CD4-positive, CD25-positive, alpha-beta regulatory T cell (primary cell): ENCODE data around the gene HAUS1. TPM values are rescaled to one million over a fixed set of nuclear protein-coding genes. Genes with fewer than 3 reads are reported as not detected.
"Not testable (repeated sequence)": the region's sequence is repeated elsewhere in the genome, so short reads cannot be mapped to it uniquely, and the experiment has no call there.

Experiments
- ATAC-seq, 2 donors: fragments of 150-1000 bp; cut with Tn5 transposase; one replicate each; pipeline ENCODE4 v1.10.0; 2021; ENCODE audit warnings: low read depth in 2 of 2, moderate number of reproducible peaks in 2 of 2, moderate library complexity in 1 of 2
- DNase-seq, 3 donors: peaks; one replicate each; pipeline versions ENCODE4 v3.0.0 to v3.0.0-alpha.2; 2012 to 2022; ENCODE audit warnings: mixed read lengths in 1 of 3
- H3K27ac ChIP-seq: one replicate; pipeline ENCODE4 v1.7.0; 2013; ENCODE audit warnings: mild to moderate bottlenecking, low read length; ENCODE audit not compliant: insufficient read depth, poor library complexity, severe bottlenecking
- H3K27me3 ChIP-seq: one replicate; pipeline ENCODE4 v1.7.0; 2013; ENCODE audit warnings: low read length; ENCODE audit not compliant: control insufficient read depth, insufficient read depth
- H3K36me3 ChIP-seq: one replicate; pipeline ENCODE4 v1.7.0; 2013; ENCODE audit warnings: mild to moderate bottlenecking, low read length, moderate library complexity; ENCODE audit not compliant: control insufficient read depth, insufficient read depth
- H3K4me1 ChIP-seq: 2 replicates; pipeline ENCODE4 v1.7.0; 2013; ENCODE audit warnings: mild to moderate bottlenecking, low read length; ENCODE audit not compliant: insufficient read depth, control insufficient read depth, poor library complexity, severe bottlenecking
- H3K4me3 ChIP-seq: one replicate; pipeline ENCODE4 v1.7.0; 2013; ENCODE audit warnings: low read depth, mild to moderate bottlenecking, low read length, moderate library complexity
- H3K9me3 ChIP-seq, 2 experiments: 1 replicate in 1 of 2; 2 replicates in 1 of 2; pipeline ENCODE4 v1.7.0; 2013; ENCODE audit warnings: low read length in 2 of 2, mild to moderate bottlenecking in 1 of 2, moderate library complexity in 1 of 2; ENCODE audit not compliant: control insufficient read depth in 2 of 2
- H3K27ac Mint-ChIP-seq, 3 donors: one replicate each; pipeline ENCODE4 v1.8.0; 2020 to 2022; ENCODE audit warnings: mild to moderate bottlenecking in 3 of 3, mixed read lengths in 3 of 3, moderate library complexity in 2 of 3
- H3K27me3 Mint-ChIP-seq: one replicate; pipeline ENCODE4 v1.8.0; 2022; ENCODE audit warnings: mild to moderate bottlenecking, mixed read lengths
- H3K36me3 Mint-ChIP-seq: one replicate; pipeline ENCODE4 v1.8.0; 2020; ENCODE audit warnings: mixed read lengths
- H3K4me1 Mint-ChIP-seq, 4 donors: one replicate each; pipeline ENCODE4 v1.8.0; 2020 to 2022; ENCODE audit warnings: mixed read lengths in 4 of 4, mild to moderate bottlenecking in 1 of 4
- H3K4me3 Mint-ChIP-seq, 4 donors: one replicate each; pipeline ENCODE4 v1.8.0; 2020 to 2022; ENCODE audit warnings: mild to moderate bottlenecking in 4 of 4, mixed read lengths in 4 of 4, moderate library complexity in 3 of 4
- H3K9me3 Mint-ChIP-seq, 7 donors: one replicate each; pipeline ENCODE4 v1.8.0; 2020 to 2022; ENCODE audit warnings: mixed read lengths in 7 of 7, mild to moderate bottlenecking in 3 of 7, moderate library complexity in 2 of 7
- polyA plus RNA-seq, 4 donors: library from polyadenylated mRNA; unstranded; fragments of 300-500 nt; fragmentation: Illumina TruSeq; gene quantifications; one replicate each; pipeline ENCODE4 v1.2.3, GENCODE V29; 2021
- total RNA-seq: library from RNA; stranded (reverse); gene quantifications from one replicate; pipeline ENCODE4 v1.2.3, GENCODE V29; 2022

Gene HAUS1
- total and polyA plus RNA-seq, 5 donors from 2014 or later, result 21.3 to 72.1 (median 58.5) TPM

DNA sequence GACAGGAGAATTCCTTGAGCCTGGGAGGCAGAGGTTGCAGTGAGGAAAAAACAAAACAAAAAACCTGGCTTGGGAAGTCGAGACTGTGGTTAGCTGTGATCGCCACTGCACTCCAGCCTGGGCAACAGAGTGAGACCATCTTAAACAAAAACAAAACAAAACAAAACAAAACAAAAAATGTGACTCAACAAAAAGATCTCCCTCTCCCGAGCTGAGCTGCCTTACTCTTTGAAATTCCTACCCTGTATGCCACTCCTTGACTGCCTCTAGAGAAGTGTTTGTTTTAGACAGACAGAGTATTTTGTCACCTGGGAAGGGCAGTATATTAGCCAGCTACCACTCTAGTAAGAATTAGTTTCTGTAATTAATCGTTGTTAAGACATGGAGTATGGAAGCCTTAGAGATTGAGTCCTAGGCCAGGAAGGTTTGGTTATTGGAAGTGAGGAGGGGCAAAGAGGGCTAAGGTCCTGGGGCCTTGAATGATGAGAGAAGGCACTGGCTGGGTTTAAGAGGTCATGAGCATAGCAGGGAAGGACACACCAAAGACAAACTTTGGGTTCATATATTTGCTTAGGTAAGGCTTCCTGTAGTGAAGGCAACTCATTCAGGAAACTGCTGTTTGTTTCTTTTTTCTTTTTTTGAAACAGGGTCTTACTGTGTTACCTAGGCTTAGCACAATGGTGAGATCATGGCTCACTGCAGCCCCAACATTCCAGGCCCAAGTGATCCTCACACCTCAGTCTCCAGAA lies 56.0 kb downstream of the HAUS1 start:
- Mint-ChIP-seq H3K4me3 (peak overlapping the region in 2 of 4 donors; percentile 3 to 20), H3K27me3 (peaks cover 9% of the 10 kb centered on the region), H3K27ac (peak overlapping the region; percentile 36 to 39 (median 38)), H3K9me3 (no peaks in the 10 kb centered on the region), H3K4me1 (peaks cover 14 to 58% (median 37%) of the 10 kb centered on the region in 4 donors), H3K36me3 (no peaks in the 10 kb centered on the region)
- peak in 1 of 3 donors; percentile 67 for DNase-seq
- Histone ChIP-seq H3K9me3 (no peaks in the 10 kb centered on the region), H3K4me3 (no peak overlapping the region), H3K4me1 (peaks cover 36% of the 10 kb centered on the region), H3K27me3 (no peaks in the 10 kb centered on the region), H3K36me3 (no peaks in the 10 kb centered on the region), H3K27ac (no peak overlapping the region)
- no peak for ATAC-seq

DNA sequence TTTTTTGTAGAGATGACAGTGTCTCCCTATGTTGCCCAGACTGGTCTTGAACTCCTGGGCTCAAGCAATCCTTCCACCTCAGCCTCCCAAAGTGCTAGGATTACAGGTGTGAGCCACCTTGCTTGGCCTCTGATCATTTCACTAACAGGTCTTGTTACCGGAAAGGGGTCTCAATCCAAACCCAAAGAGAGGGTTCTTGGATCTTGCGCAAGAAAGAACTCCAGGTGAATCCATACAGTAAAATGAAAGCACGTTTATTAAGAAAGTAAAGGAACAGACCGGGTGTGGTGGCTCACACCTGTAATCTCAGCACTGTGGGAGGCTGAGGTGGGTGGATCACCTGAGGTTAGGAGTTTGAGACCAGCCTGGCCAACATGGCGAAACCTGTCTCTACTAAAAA lies 56.7 kb downstream of the HAUS1 start:
- H3K27ac Mint-ChIP-seq, result peak overlapping the region in 1 of 3 donors; percentile 36
- H3K4me1 Mint-ChIP-seq, result peaks cover 9 to 52% (median 32%) of the 10 kb centered on the region in 4 donors

DNA sequence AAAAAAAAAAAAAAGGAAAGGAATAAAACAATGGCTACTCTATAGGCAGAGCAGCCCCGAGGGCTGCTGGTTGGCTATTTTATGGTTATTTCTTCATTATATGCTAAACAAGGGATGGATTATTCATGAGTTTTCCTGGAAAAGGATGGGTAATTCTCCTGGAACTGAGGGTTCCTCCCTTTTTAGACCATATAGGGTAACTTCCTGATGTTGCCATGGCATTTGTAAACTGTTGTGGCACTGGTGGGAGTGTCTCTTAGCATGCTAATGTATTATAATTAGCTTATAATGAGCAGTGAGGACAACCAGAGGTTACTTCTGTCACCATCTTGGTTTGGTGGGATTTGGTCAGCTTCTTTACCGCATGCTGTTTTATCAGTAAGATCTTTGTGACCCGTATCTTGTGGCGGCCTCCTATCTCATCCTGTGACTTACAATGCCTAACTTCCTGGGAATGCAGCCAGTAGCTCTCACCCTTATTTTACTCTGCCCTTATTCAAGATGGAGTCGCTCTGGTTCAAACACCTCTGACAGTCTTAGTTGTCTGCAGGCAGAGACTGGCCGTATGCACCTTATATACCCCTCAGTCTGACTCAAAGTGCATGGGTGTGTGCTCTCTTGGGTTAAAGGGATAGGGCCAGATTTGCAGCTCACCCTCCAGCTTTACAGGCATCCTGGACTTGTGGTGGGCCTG lies 57.7 kb downstream of the HAUS1 start:
- H3K36me3 Mint-ChIP-seq, result no peaks in the 10 kb centered on the region
- no peaks in the 10 kb centered on the region for H3K9me3 Mint-ChIP-seq
- DNase-seq (peak in 1 of 3 donors; percentile 47), ATAC-seq (no peak)
- H3K4me3 Mint-ChIP-seq, result no peak overlapping the region
- Histone ChIP-seq H3K27ac (no peak overlapping the region), H3K9me3 (no peaks in the 10 kb centered on the region), H3K36me3 (no peaks in the 10 kb centered on the region), H3K27me3 (no peaks in the 10 kb centered on the region), H3K4me3 (no peak overlapping the region), H3K4me1 (peaks cover 20% of the 10 kb centered on the region)
- peaks cover 6 to 45% (median 25%) of the 10 kb centered on the region in 4 donors for H3K4me1 Mint-ChIP-seq
- H3K27me3 Mint-ChIP-seq, result peaks cover 9% of the 10 kb centered on the region
- no peak overlapping the region for H3K27ac Mint-ChIP-seq

More for the DNA sequence above, 56.7 kb downstream of the HAUS1 start:
- H3K27me3 Mint-ChIP-seq, H3K36me3 Mint-ChIP-seq, H3K27ac ChIP-seq, H3K36me3 ChIP-seq, H3K9me3 Mint-ChIP-seq, DNase-seq, H3K9me3 ChIP-seq, H3K27me3 ChIP-seq, H3K4me3 ChIP-seq, ATAC-seq: not testable (repeated sequence)
- peak overlapping the region in 1 of 4 donors; percentile 20 for H3K4me3 Mint-ChIP-seq
- H3K4me1 ChIP-seq, result peaks cover 30% of the 10 kb centered on the region

DNA sequence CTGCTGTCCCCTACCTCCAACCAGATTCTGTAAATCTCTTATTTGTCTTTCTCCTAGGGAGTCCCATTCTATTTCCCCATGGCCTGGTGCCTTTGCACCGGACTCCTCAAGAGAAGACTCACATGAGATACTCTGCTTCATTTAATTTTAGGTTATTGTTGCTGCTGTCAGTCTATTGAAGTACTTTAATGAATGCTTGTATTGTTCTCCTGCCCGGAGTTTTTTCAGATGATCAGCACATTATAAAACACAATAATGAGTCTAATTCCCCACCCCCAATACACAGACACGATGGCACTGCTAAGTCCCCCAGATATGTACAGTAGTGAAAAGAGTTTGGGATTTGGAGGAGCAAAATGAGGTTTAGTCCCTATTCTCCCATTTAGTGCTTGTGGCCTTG lies 58.9 kb downstream of the HAUS1 start:
- Mint-ChIP-seq H3K4me3 (no peak overlapping the region), H3K27ac (peak overlapping the region in 1 of 3 donors; percentile 32)
- ATAC-seq, result no peak

DNA sequence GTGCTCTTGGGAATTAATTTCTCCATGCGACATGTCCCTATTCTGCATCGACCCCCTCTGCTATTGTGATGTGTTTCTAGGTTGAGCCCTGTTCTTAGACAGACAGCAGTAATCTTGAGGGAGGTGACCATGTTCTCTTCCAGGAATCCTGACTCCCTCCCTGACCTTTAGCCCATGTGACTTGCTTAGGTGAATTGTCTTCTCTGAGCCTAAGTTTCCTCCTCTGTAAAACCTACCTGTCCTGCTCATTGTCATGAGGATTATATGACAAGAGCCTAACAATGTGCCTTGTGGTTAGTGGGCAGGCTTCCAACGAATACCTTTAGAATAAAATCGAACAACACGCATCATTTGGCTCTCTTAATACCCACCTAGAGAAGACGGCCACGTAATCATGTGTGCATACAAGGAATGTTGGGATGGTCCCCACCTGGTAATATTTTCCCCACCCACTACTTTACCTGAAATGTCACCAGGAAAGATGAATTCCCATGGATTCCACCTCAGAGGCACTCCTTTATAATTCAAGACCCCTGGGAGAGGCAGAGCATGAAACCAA lies 59.8 kb downstream of the HAUS1 start:
- Mint-ChIP-seq H3K27ac (no peak overlapping the region), H3K4me3 (no peak overlapping the region), H3K9me3 (no peaks in the 10 kb centered on the region), H3K4me1 (peaks cover 6 to 34% (median 22%) of the 10 kb centered on the region in 4 donors), H3K36me3 (no peaks in the 10 kb centered on the region), H3K27me3 (peaks cover 4% of the 10 kb centered on the region)
- Histone ChIP-seq H3K27me3 (no peaks in the 10 kb centered on the region), H3K4me1 (peaks cover 13% of the 10 kb centered on the region), H3K4me3 (no peak overlapping the region), H3K9me3 (no peaks in the 10 kb centered on the region), H3K27ac (no peak overlapping the region), H3K36me3 (no peaks in the 10 kb centered on the region)
- DNase-seq (no peak), ATAC-seq (no peak)

More for the DNA sequence above, 58.9 kb downstream of the HAUS1 start:
- H3K36me3 Mint-ChIP-seq, result no peaks in the 10 kb centered on the region
- no peaks in the 10 kb centered on the region for H3K9me3 Mint-ChIP-seq
- H3K27ac ChIP-seq, result no peak overlapping the region
- no peaks in the 10 kb centered on the region for H3K27me3 ChIP-seq
- H3K27me3 Mint-ChIP-seq, result peaks cover 4% of the 10 kb centered on the region
- peaks cover 13% of the 10 kb centered on the region for H3K4me1 ChIP-seq
- no peaks in the 10 kb centered on the region for H3K36me3 ChIP-seq
- H3K4me1 Mint-ChIP-seq, result peaks cover 6 to 39% (median 21%) of the 10 kb centered on the region in 4 donors
- H3K4me3 ChIP-seq, result no peak overlapping the region
- H3K9me3 ChIP-seq, result no peaks in the 10 kb centered on the region
- DNase-seq, result no peak

DNA sequence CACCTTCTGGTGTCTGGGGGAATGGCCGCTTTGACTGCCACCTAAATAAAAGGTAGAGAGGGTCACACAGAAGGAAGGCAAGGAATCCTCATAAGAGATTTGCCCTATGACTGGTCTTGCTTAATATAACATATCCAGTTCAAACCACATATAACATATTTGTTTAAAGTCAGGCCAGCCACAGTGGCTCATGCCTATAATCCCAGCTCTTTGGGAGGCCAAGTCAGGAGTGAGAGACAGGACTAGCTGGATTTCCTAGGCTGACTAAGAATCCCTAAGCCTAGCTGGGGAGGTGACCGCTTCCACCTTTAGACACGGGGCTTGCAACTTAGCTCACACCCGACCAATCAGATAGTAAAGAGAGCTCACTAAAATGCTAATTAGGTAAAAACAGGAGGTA lies 60.3 kb downstream of the HAUS1 start:
- H3K4me3 Mint-ChIP-seq, H3K27ac Mint-ChIP-seq, H3K9me3 ChIP-seq, H3K4me3 ChIP-seq, H3K36me3 Mint-ChIP-seq, H3K36me3 ChIP-seq, H3K9me3 Mint-ChIP-seq, H3K27me3 ChIP-seq, H3K27me3 Mint-ChIP-seq, ATAC-seq, DNase-seq, H3K27ac ChIP-seq: not testable (repeated sequence)
- H3K4me1 Mint-ChIP-seq, result peaks cover 6 to 38% (median 23%) of the 10 kb centered on the region in 4 donors
- peaks cover 13% of the 10 kb centered on the region for H3K4me1 ChIP-seq

DNA sequence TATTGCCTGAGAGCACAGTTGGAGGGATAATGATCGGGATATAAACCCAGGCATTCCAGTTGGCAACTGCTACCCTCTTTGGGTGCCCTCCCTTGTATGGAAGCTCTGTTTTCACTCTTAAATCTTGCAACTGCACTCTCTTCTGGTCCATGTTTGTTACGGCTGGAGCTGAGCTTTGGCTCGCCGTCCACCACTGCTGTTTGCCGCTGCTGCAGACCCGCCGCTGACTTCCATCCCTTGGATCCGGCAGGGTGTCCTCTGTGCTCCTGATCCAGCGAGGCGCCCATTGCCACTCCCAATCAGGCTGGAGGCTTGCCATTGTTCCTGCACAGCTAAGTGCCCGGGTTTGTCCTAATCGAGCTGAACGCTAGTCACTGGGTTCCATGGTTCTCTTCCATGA lies 60.7 kb downstream of the HAUS1 start:
- H3K9me3 Mint-ChIP-seq, result no peaks in the 10 kb centered on the region
- ATAC-seq (no peak), DNase-seq (no peak)
- no peak overlapping the region for H3K27ac ChIP-seq
- peaks cover 6 to 36% (median 23%) of the 10 kb centered on the region in 4 donors for H3K4me1 Mint-ChIP-seq
- no peaks in the 10 kb centered on the region for H3K36me3 ChIP-seq
- H3K27ac Mint-ChIP-seq, result no peak overlapping the region
- H3K36me3 Mint-ChIP-seq, result no peaks in the 10 kb centered on the region
- H3K9me3 ChIP-seq, result no peaks in the 10 kb centered on the region
- H3K4me3 Mint-ChIP-seq, result no peak overlapping the region
- H3K27me3 Mint-ChIP-seq, result peaks cover 4% of the 10 kb centered on the region
- peaks cover 10% of the 10 kb centered on the region for H3K4me1 ChIP-seq
- H3K4me3 ChIP-seq, result no peak overlapping the region
- H3K27me3 ChIP-seq, result no peaks in the 10 kb centered on the region
